ENCODE measurements around the gene C21orf91. TPM values are rescaled to one million over a fixed set of nuclear protein-coding genes. Genes with fewer than 3 reads are reported as not detected.

C21orf91 gene
- polyA plus RNA-seq, 3 donors, result 4.6 to 22.3 (median 18.9) TPM

DNA sequence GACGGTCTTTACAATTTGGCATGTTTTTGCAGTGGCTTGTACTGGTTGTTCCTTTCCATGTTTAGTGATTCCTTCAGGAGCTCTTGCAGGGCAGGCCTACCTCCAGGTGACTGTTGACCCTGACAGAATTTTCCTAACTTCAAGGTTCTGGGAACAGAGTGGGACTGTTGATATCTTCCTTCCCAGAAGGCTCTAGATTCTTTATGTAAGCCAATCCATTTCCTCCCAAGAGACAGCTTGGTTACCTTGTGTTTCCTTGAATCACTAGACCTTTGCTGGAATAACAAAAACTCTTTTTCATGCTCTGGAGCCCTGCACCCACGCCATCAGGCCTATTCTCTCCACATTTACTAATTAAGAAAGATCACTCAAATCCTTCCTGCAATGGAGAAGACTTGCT, 67.0 kb downstream of the C21orf91 start:
- Mint-ChIP-seq H3K9me3 (peaks cover 4 to 23% (median 9%) of the 10 kb centered on the region in 7 donors), H3K36me3 (no peaks in the 10 kb centered on the region), H3K4me3 (no peak overlapping the region), H3K27ac (no peak overlapping the region), H3K4me1 (peaks cover 13% of the 10 kb centered on the region), H3K27me3 (ENCODE audit: low read depth in 3 of 3) (peaks cover 0 to 2% (median 0%) of the 10 kb centered on the region in 3 donors)
- Histone ChIP-seq H2AFZ (ENCODE audit: insufficient read depth, low read depth, low read length, poor library complexity, severe bottlenecking) (no peak overlapping the region), H3K79me2 (ENCODE audit: insufficient read depth, low read length) (no peaks in the 10 kb centered on the region), H3K36me3 (replicated peaks in 1 of 2; ENCODE audit: control insufficient read depth in 1 of 2, insufficient read depth in 2 of 2, low read length in 2 of 2) (no peaks in the 10 kb centered on the region), H4K20me1 (ENCODE audit: insufficient read depth, low read length) (no peaks in the 10 kb centered on the region), H3K27ac (ENCODE audit: low read depth in 1 of 2, low read length in 2 of 2) (no peak overlapping the region), H3K4me1 (ENCODE audit: control insufficient read depth in 1 of 2, insufficient read depth in 2 of 2, low read length in 2 of 2) (peaks cover 17 to 18% of the 10 kb centered on the region in 2 donors), H3K9me3 (replicated peaks in 1 of 2; ENCODE audit: control insufficient read depth in 1 of 2, insufficient read depth in 1 of 2, low read length in 2 of 2) (peaks cover 0 to 3% of the 10 kb centered on the region in 2 donors), H3K4me3 (replicated peaks in 1 of 3; ENCODE audit: low read depth in 2 of 3, low read length in 3 of 3) (no peak overlapping the region), H3K27me3 (ENCODE audit: control insufficient read depth in 2 of 2, insufficient read depth in 2 of 2, low read length in 2 of 2) (no peaks in the 10 kb centered on the region), H3K9ac (ENCODE audit: insufficient read depth, low read length, poor library complexity, severe bottlenecking) (no peak overlapping the region), H3K4me2 (replicated peaks; ENCODE audit: extremely low read depth, low read length, poor library complexity, severe bottlenecking) (no peak overlapping the region)
- intact Hi-C loops (cut with micrococcal nuclease), result no loop called here
- 100% methylated on average over 2 of the region's 2 CpGs for WGBS (ENCODE audit: insufficient coverage)
- no peak for DNase-seq
- TF ChIP-seq, protein P1, sequence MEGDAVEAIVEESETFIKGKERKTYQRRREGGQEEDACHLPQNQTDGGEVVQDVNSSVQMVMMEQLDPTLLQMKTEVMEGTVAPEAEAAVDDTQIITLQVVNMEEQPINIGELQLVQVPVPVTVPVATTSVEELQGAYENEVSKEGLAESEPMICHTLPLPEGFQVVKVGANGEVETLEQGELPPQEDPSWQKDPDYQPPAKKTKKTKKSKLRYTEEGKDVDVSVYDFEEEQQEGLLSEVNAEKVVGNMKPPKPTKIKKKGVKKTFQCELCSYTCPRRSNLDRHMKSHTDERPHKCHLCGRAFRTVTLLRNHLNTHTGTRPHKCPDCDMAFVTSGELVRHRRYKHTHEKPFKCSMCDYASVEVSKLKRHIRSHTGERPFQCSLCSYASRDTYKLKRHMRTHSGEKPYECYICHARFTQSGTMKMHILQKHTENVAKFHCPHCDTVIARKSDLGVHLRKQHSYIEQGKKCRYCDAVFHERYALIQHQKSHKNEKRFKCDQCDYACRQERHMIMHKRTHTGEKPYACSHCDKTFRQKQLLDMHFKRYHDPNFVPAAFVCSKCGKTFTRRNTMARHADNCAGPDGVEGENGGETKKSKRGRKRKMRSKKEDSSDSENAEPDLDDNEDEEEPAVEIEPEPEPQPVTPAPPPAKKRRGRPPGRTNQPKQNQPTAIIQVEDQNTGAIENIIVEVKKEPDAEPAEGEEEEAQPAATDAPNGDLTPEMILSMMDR (IDR thresholded peaks at IDR 0.05), result no peak

DNA sequence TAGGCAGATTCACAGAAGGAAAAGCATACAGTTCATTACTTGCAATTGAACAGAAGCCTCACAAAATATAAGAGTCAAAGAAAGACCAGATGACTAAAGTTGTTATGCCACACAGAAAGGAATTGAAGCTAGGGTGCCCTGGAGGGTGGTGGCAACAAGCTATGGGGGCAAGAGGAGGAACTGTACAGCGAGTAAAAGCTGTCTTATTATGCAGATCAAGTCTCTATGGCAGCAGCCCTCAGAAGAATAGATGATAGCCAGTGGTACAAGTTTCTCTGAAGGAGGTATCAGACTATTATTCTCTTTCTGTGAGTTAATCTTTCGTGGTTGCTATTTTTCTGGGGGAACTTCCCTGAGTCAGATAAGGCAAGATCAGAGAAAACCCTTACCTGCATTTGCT, 72.2 kb downstream of the C21orf91 start:
- Mint-ChIP-seq H3K27ac (no peak overlapping the region), H3K9me3 (peaks cover 0 to 32% (median 16%) of the 10 kb centered on the region in 7 donors), H3K4me1 (peaks cover 5% of the 10 kb centered on the region), H3K4me3 (no peak overlapping the region), H3K36me3 (no peaks in the 10 kb centered on the region), H3K27me3 (ENCODE audit: low read depth in 3 of 3) (peaks cover 0 to 2% (median 1%) of the 10 kb centered on the region in 3 donors)
- no peak for DNase-seq
- TF ChIP-seq, protein P1 (IDR thresholded peaks at IDR 0.05), result no peak
- no peaks in the 10 kb centered on the region for H3K79me2 ChIP-seq (ENCODE audit: insufficient read depth, low read length)
- no peaks in the 10 kb centered on the region for H4K20me1 ChIP-seq (ENCODE audit: insufficient read depth, low read length)
- intact Hi-C loops (cut with micrococcal nuclease), result no loop called here
- no peaks in the 10 kb centered on the region for H3K27me3 ChIP-seq (ENCODE audit: control insufficient read depth in 2 of 2, insufficient read depth in 2 of 2, low read length in 2 of 2)
- H3K9me3 ChIP-seq (replicated peaks in 1 of 2; ENCODE audit: control insufficient read depth in 1 of 2, insufficient read depth in 1 of 2, low read length in 2 of 2), result peaks cover 0 to 7% of the 10 kb centered on the region in 2 donors
- no peak overlapping the region for H2AFZ ChIP-seq (ENCODE audit: insufficient read depth, low read depth, low read length, poor library complexity, severe bottlenecking)
- 67% methylated on average over 2 of the region's 2 CpGs for WGBS (ENCODE audit: insufficient coverage)
- H3K27ac ChIP-seq (ENCODE audit: low read depth in 1 of 2, low read length in 2 of 2), result no peak overlapping the region
- H3K9ac ChIP-seq (ENCODE audit: insufficient read depth, low read length, poor library complexity, severe bottlenecking), result no peak overlapping the region
- no peak overlapping the region for H3K4me2 ChIP-seq (replicated peaks; ENCODE audit: extremely low read depth, low read length, poor library complexity, severe bottlenecking)
- no peaks in the 10 kb centered on the region for H3K4me1 ChIP-seq (ENCODE audit: control insufficient read depth in 1 of 2, insufficient read depth in 2 of 2, low read length in 2 of 2)
- H3K36me3 ChIP-seq (replicated peaks in 1 of 2; ENCODE audit: control insufficient read depth in 1 of 2, insufficient read depth in 2 of 2, low read length in 2 of 2), result no peaks in the 10 kb centered on the region
- H3K4me3 ChIP-seq (replicated peaks in 1 of 3; ENCODE audit: low read depth in 2 of 3, low read length in 3 of 3), result no peak overlapping the region

Data from CD14-positive monocyte (primary cell).